HepG2 (cell line): ENCODE results near the gene DDX10. TPM values are rescaled to one million over a fixed set of nuclear protein-coding genes. Genes with fewer than 3 reads are reported as not detected.

Experiments
- ATAC-seq: fragments of 200-7000 bp; cut with Tn5 transposase; 3 replicates; pipeline ENCODE4 v1.9.1; 2020; ENCODE audit warnings: mild to moderate bottlenecking, moderate library complexity
- BruUV-seq: library from RNA; stranded (reverse); fragments of 400-500 nt; replicated peaks from 2 replicates; lab custom pipeline; 2021; lab: Mats Ljungman, UMichigan
- CTCF ChIA-PET: fragments of 300-600 bp; formaldehyde crosslinking; extraction: SDS; loops from one replicate; lab custom pipeline; 2021; ENCODE audit warnings: low total read pairs, inconsistent platforms, low intra/inter-chr PET ratio; lab: Yijun Ruan, JAX
- POLR2A ChIA-PET: fragments of 350-600 bp; sonication (Branson Sonifier 250); formaldehyde crosslinking; loops from one replicate; lab custom pipeline; 2020; ENCODE audit warnings: antibody characterized with exemption, inconsistent platforms; lab: Yijun Ruan, JAX
- DNase-seq: peaks from one replicate; pipeline ENCODE4 v3.0.0-alpha.2; 2015; ENCODE audit warnings: low spot score
- FAIRE-seq: peaks from 3 replicates; lab custom pipeline; 2011; peaks lifted over from hg19 to GRCh38; lab: Jason Lieb, UNC
- H2AFZ ChIP-seq: one replicate; pipeline ENCODE4 v1.6.1; 2011; ENCODE audit warnings: low read length, inconsistent platforms
- H3K27ac ChIP-seq: fragments of 300-600 bp; 3 replicates; pipeline ENCODE4 v1.8.0; 2011; ENCODE audit warnings: mixed run types, mild to moderate bottlenecking, mixed read lengths, low read length, inconsistent platforms; ENCODE audit not compliant: insufficient read depth; ENCODE audit errors: extremely low read length
- H3K27me3 ChIP-seq, 2 experiments: fragments of 200-600 bp in 1 of 2; 2 replicates in 1 of 2; 3 replicates in 1 of 2; pipeline versions ENCODE4 v1.6.0 to v1.8.0; 2011; ENCODE audit warnings: low read length in 2 of 2, mild to moderate bottlenecking in 2 of 2, moderate library complexity in 2 of 2, inconsistent platforms in 1 of 2; ENCODE audit not compliant: insufficient read depth in 2 of 2, control insufficient read depth in 1 of 2
- H3K36me3 ChIP-seq, 2 experiments: fragments of 200-600 bp in 1 of 2; replicated peaks in 1 of 2; 2 replicates in 1 of 2; 3 replicates in 1 of 2; pipeline versions ENCODE4 v1.5.1 to v1.8.0; 2011; ENCODE audit warnings: low read length in 2 of 2, inconsistent platforms in 1 of 2; ENCODE audit not compliant: insufficient read depth in 2 of 2, control insufficient read depth in 1 of 2
- H3K4me1 ChIP-seq: 2 replicates; pipeline ENCODE4 v1.5.1; 2012; ENCODE audit warnings: low read length, inconsistent platforms; ENCODE audit not compliant: insufficient read depth
- H3K4me2 ChIP-seq: 2 replicates; pipeline ENCODE4 v1.6.0; 2011; ENCODE audit warnings: low read depth, low read length, inconsistent platforms
- H3K4me3 ChIP-seq, 3 experiments: fragments of 200-600 bp in 1 of 3; sonication (generic), shearing (Covaris generic) in 1 of 3; replicated peaks in 1 of 3; 2 replicates each; pipeline ENCODE4 v1.5.1; 2011 to 2016; ENCODE audit warnings: low read length in 3 of 3, inconsistent platforms in 2 of 3, low read depth in 2 of 3, mild to moderate bottlenecking in 2 of 3, control low read depth in 1 of 3, mixed read lengths in 1 of 3; ENCODE audit not compliant: insufficient read depth in 1 of 3
- H3K79me2 ChIP-seq: one replicate; pipeline ENCODE4 v1.6.1; 2011; ENCODE audit warnings: low read length, inconsistent platforms; ENCODE audit not compliant: insufficient read depth
- H3K9ac ChIP-seq: 2 replicates; pipeline ENCODE4 v1.6.0; 2011; ENCODE audit warnings: mild to moderate bottlenecking, low read depth, low read length, inconsistent platforms; ENCODE audit not compliant: insufficient read depth
- H3K9me3 ChIP-seq: 2 replicates; pipeline ENCODE4 v1.5.1; 2012; ENCODE audit warnings: mild to moderate bottlenecking, low read length
- H4K20me1 ChIP-seq: 2 replicates; pipeline ENCODE4 v1.6.0; 2011; ENCODE audit warnings: inconsistent platforms, mild to moderate bottlenecking, low read length, moderate library complexity; ENCODE audit not compliant: insufficient read depth
- DDIT3 ChIP-seq: sonication (generic); formaldehyde crosslinking; IDR thresholded peaks from 2 replicates; pipeline ENCODE4 v1.4.0; 2020; ENCODE audit warnings: mild to moderate bottlenecking, missing genetic modification reagents
- HNRNPLL ChIP-seq: fragments of 200-400 bp; formaldehyde crosslinking; IDR thresholded peaks from 2 replicates; pipeline ENCODE4 v1.6.1; 2017; ENCODE audit warnings: mild to moderate bottlenecking, low read depth, low read length; ENCODE audit not compliant: poor library complexity, severe bottlenecking
- MZF1 ChIP-seq: sonication (generic); formaldehyde crosslinking; IDR thresholded peaks from 2 replicates; pipeline ENCODE4 v1.8.1; 2023; ENCODE audit warnings: mild to moderate bottlenecking, missing genetic modification reagents, borderline replicate concordance
- NCOA5 ChIP-seq: sonication (generic); formaldehyde crosslinking; IDR thresholded peaks from 2 replicates; pipeline ENCODE4 v1.4.0; 2020; ENCODE audit warnings: missing genetic modification reagents
- RCOR2 ChIP-seq: IDR thresholded peaks from 2 replicates; pipeline ENCODE4 v1.6.1; 2016; ENCODE audit warnings: missing biosample characterization, missing genetic modification reagents
- REPIN1 ChIP-seq: sonication (generic); formaldehyde crosslinking; IDR thresholded peaks from 2 replicates; pipeline ENCODE4 v1.8.0; 2022; ENCODE audit warnings: missing genetic modification reagents, low read depth, mild to moderate bottlenecking, borderline replicate concordance
- SMC3 ChIP-seq: IDR thresholded peaks from 2 replicates; pipeline ENCODE4 v1.6.1; 2011; ENCODE audit warnings: low read length, improper control_type of control experiment
- TEF ChIP-seq: sonication (generic); formaldehyde crosslinking; IDR thresholded peaks from 2 replicates; pipeline ENCODE4 v1.5.0; 2020; ENCODE audit warnings: missing genetic modification reagents
- YY1 ChIP-seq: IDR thresholded peaks from 2 replicates; pipeline ENCODE4 v1.6.1; 2011; ENCODE audit warnings: low read length, low read depth, moderate library complexity, mild to moderate bottlenecking; ENCODE audit not compliant: insufficient read depth, insufficient replicate concordance
- ZFP62 ChIP-seq: sonication (generic); formaldehyde crosslinking; IDR thresholded peaks from 2 replicates; pipeline ENCODE4 v1.4.0; 2020; ENCODE audit warnings: missing genetic modification reagents
- ZFY ChIP-seq: sonication (generic); formaldehyde crosslinking; IDR thresholded peaks from 2 replicates; pipeline ENCODE4 v1.4.0; 2020; ENCODE audit warnings: missing genetic modification reagents
- ZNF121 ChIP-seq: sonication (generic); formaldehyde crosslinking; IDR thresholded peaks from 2 replicates; pipeline ENCODE4 v1.5.0; 2020; ENCODE audit warnings: mild to moderate bottlenecking, missing genetic modification reagents
- ZNF20 ChIP-seq: sonication (generic); formaldehyde crosslinking; IDR thresholded peaks from 2 replicates; pipeline ENCODE4 v1.4.0; 2020; ENCODE audit warnings: mild to moderate bottlenecking, moderate library complexity, missing genetic modification reagents
- ZNF383 ChIP-seq: sonication (generic); formaldehyde crosslinking; IDR thresholded peaks from 2 replicates; pipeline ENCODE4 v1.4.0; 2020; ENCODE audit warnings: missing genetic modification reagents, mild to moderate bottlenecking, borderline replicate concordance
- ZNF562 ChIP-seq: sonication (generic); formaldehyde crosslinking; IDR thresholded peaks from 2 replicates; pipeline ENCODE4 v1.8.0; 2022; ENCODE audit warnings: missing genetic modification reagents, borderline replicate concordance
- ZNF629 ChIP-seq: sonication (generic); formaldehyde crosslinking; conservative IDR thresholded peaks from 2 replicates; pipeline ENCODE4 v1.5.0; 2020; ENCODE audit warnings: missing genetic modification reagents
- ZNF773 ChIP-seq: sonication (generic); formaldehyde crosslinking; IDR thresholded peaks from 2 replicates; pipeline ENCODE4 v1.4.0; 2020; ENCODE audit warnings: missing genetic modification reagents, borderline replicate concordance
- ZNF782 ChIP-seq: sonication (generic); formaldehyde crosslinking; IDR thresholded peaks from 2 replicates; pipeline ENCODE4 v1.4.0; 2020; ENCODE audit warnings: missing genetic modification reagents, mild to moderate bottlenecking, borderline replicate concordance
- WGBS: methylation state at CpG from one replicate; pipeline ENCODE4 v1.1.6; 2017; ENCODE audit warnings: low lambda C conversion rate; 5-methylcytosine and 5-hydroxymethylcytosine counted together
- in situ Hi-C: cut with HindIII; loops from 2 replicates; pipeline ENCODE4 v1.10.0; 2017; ENCODE audit warnings: low pct_unique_long_range_greater_than_20kb; ENCODE audit not compliant: extremely low pct_ligation_motif_present
- intact Hi-C: fragments of 100-400 bp; cut with micrococcal nuclease; formaldehyde crosslinking; loops from one replicate; pipeline ENCODE4 v1.10.0; 2022; ENCODE audit not compliant: unreplicated experiment
- polyA plus RNA-seq, 8 experiments: library from polyadenylated mRNA; depleted of rRNA in 3 of 8; stranded (reverse) in 7 of 8; unstranded in 1 of 8; fragments of >200 nt; fragmentation: Illumina TruSeq in 4 of 8; extraction: Trizol in 4 of 8; gene quantifications; 2 replicates each; pipeline versions ENCODE4 v1.2.1 to v1.2.3, GENCODE V29; 2011 to 2016; ENCODE audit warnings: low read depth in 4 of 8, missing spikeins in 1 of 8, mixed read lengths in 1 of 8; ENCODE audit not compliant: insufficient read depth in 1 of 8
- total RNA-seq, 5 experiments: library from RNA; depleted of rRNA; stranded (reverse); fragments of >200 nt; fragmentation: Illumina TruSeq; extraction: Trizol; gene quantifications; 2 replicates each; pipeline ENCODE4 v1.2.3, GENCODE V29; 2016; ENCODE audit warnings: low read depth in 1 of 5

DDX10 gene
- total and polyA plus RNA-seq, 2 of the 13 experiments (the other 11 are each of a cell fraction or from before 2014, with no cell fraction given), result 17.0 to 32.0 TPM

GRCh38 chr11:108836541-108836940 lies 171.7 kb downstream of the DDX10 start:
- ChIA-PET CTCF (no interaction called here), POLR2A (no interaction called here)
- Histone ChIP-seq H3K9ac (no peak overlapping the region), H3K36me3 (peaks cover 0 to 4% of the 10 kb centered on the region in 2 experiments; a peak in 1 of 5 replicates), H4K20me1 (no peaks in the 10 kb centered on the region), H3K4me2 (no peak overlapping the region), H3K4me1 (no peaks in the 10 kb centered on the region), H3K27ac (no peak overlapping the region), H3K4me3 (no peak overlapping the region), H3K27me3 (no peaks in the 10 kb centered on the region), H3K9me3 (no peaks in the 10 kb centered on the region), H3K79me2 (no peaks in the 10 kb centered on the region), H2AFZ (no peak overlapping the region)
- intact Hi-C loops, result no loop called here
- TF ChIP-seq ZFP62 (CRISPR knock-in tag) (no peak), MZF1 (no peak), ZNF121 (CRISPR knock-in tag) (no peak), REPIN1 (no peak)
- no peak for DNase-seq
- 88% methylated on average over 7 of the region's 7 CpGs for WGBS
- no peak for FAIRE-seq
- ATAC-seq, result no peak
- in situ Hi-C loops, result no loop called here
- no TSS peak for BruUV-seq

GRCh38 chr11:108838102-108838791 lies 173.4 kb downstream of the DDX10 start:
- no peak for FAIRE-seq
- Histone ChIP-seq H4K20me1 (no peaks in the 10 kb centered on the region), H3K9me3 (no peaks in the 10 kb centered on the region), H3K27me3 (no peaks in the 10 kb centered on the region), H3K79me2 (no peaks in the 10 kb centered on the region), H3K4me1 (no peaks in the 10 kb centered on the region), H3K4me3 (no peak overlapping the region), H2AFZ (no peak overlapping the region), H3K9ac (no peak overlapping the region), H3K27ac (no peak overlapping the region), H3K4me2 (no peak overlapping the region), H3K36me3 (peaks cover 0 to 6% of the 10 kb centered on the region in 2 experiments; a peak in 1 of 5 replicates)
- ChIA-PET POLR2A (no interaction called here), CTCF (no interaction called here)
- WGBS, result 86% methylated on average over 3 of the region's 3 CpGs
- no TSS peak for BruUV-seq
- intact Hi-C loops (no loop called here), in situ Hi-C loops (no loop called here)
- no peak for DNase-seq
- no peak for ATAC-seq
- TF ChIP-seq ZNF383 (CRISPR knock-in tag), result no peak
- TF ChIP-seq NCOA5 (CRISPR knock-in tag), result no peak
- TF ChIP-seq ZNF773 (CRISPR knock-in tag), result no peak
- TF ChIP-seq TEF (CRISPR knock-in tag), result no peak
- TF ChIP-seq HNRNPLL, result no peak
- no peak for TF ChIP-seq ZNF20 (CRISPR knock-in tag)
- TF ChIP-seq SMC3, result no peak
- TF ChIP-seq RCOR2 (CRISPR knock-in tag), result no peak
- no peak for TF ChIP-seq YY1
- no peak for TF ChIP-seq ZNF629
- no peak for TF ChIP-seq DDIT3 (CRISPR knock-in tag)
- no peak for TF ChIP-seq ZNF562 (CRISPR knock-in tag)
- no peak for TF ChIP-seq ZFY (CRISPR knock-in tag)
- TF ChIP-seq ZNF782 (CRISPR knock-in tag), result no peak
